Endothelial cell of umbilical vein (primary cell): ENCODE data around the gene NRGN. TPM values are rescaled to one million over a fixed set of nuclear protein-coding genes. Genes with fewer than 3 reads are reported as not detected.

Experiments
- BruUV-seq: library from RNA; stranded (reverse); fragments of 400-500 nt; replicated peaks from 2 replicates; lab custom pipeline; 2021; lab: Mats Ljungman, UMichigan
- CTCF ChIA-PET: fragments of 300-600, 350-600 bp; sonication (Branson Sonifier 250); formaldehyde crosslinking; loops from one replicate; lab custom pipeline; 2021; ENCODE audit warnings: antibody characterized with exemption, inconsistent platforms; lab: Charles Lee
- POLR2A ChIA-PET: fragments of 300-600, 350-600 bp; sonication (Branson Sonifier 250); formaldehyde crosslinking; loops from one replicate; lab custom pipeline; 2021; ENCODE audit warnings: antibody characterized with exemption, inconsistent platforms; lab: Charles Lee
- DNase-seq: peaks from one replicate; pipeline ENCODE4 v3.0.0-alpha.2; 2011; ENCODE audit warnings: low read depth, low spot score
- FAIRE-seq: peaks from 2 replicates; lab custom pipeline; 2011; peaks lifted over from hg19 to GRCh38; lab: Jason Lieb, UNC
- H2AFZ ChIP-seq: 2 replicates; pipeline ENCODE4 v1.6.0; 2012; ENCODE audit warnings: low read depth, low read length, control low read depth, inconsistent platforms
- H3K27ac ChIP-seq: 2 replicates; pipeline ENCODE4 v1.5.1; 2011; ENCODE audit warnings: low read depth, mild to moderate bottlenecking, control low read depth, low read length, moderate library complexity; ENCODE audit not compliant: insufficient read depth
- H3K27me3 ChIP-seq, 2 experiments: 2 replicates each; pipeline versions ENCODE4 v1.6.0 to v1.6.1; 2011; ENCODE audit warnings: low read length in 2 of 2, mixed read lengths in 1 of 2; ENCODE audit not compliant: control insufficient read depth in 2 of 2, insufficient read depth in 2 of 2
- H3K36me3 ChIP-seq, 2 experiments: 2 replicates in 1 of 2; 3 replicates in 1 of 2; pipeline ENCODE4 v1.5.1; 2011; ENCODE audit warnings: low read length in 2 of 2, mild to moderate bottlenecking in 1 of 2, moderate library complexity in 1 of 2; ENCODE audit not compliant: control insufficient read depth in 2 of 2, insufficient read depth in 2 of 2; ENCODE audit errors: extremely low read depth in 1 of 2
- H3K4me1 ChIP-seq: 3 replicates; pipeline ENCODE4 v1.5.1; 2011; ENCODE audit warnings: mild to moderate bottlenecking, low read length; ENCODE audit not compliant: control insufficient read depth, insufficient read depth; ENCODE audit errors: extremely low read depth
- H3K4me2 ChIP-seq: 2 replicates; pipeline ENCODE4 v1.6.1; 2011; ENCODE audit warnings: low read length, control low read depth, mixed read lengths; ENCODE audit not compliant: insufficient read depth
- H3K4me3 ChIP-seq, 3 experiments: fragments of 200-600 bp in 1 of 3; sonication (generic), shearing (Covaris generic) in 1 of 3; replicated peaks in 1 of 3; 2 replicates each; pipeline ENCODE4 v1.5.1; 2011 to 2016; ENCODE audit warnings: control low read depth in 3 of 3, low read length in 3 of 3, mild to moderate bottlenecking in 2 of 3, inconsistent platforms in 1 of 3, low read depth in 1 of 3, moderate library complexity in 1 of 3; ENCODE audit not compliant: insufficient read depth in 1 of 3
- H3K79me2 ChIP-seq: 2 replicates; pipeline ENCODE4 v1.6.0; 2012; ENCODE audit warnings: low read length, inconsistent platforms; ENCODE audit not compliant: control insufficient read depth, insufficient read depth
- H3K9ac ChIP-seq: replicated peaks from 2 replicates; pipeline ENCODE3; 2011; ENCODE audit warnings: low read length, control low read depth; ENCODE audit not compliant: insufficient read depth; ENCODE audit errors: extremely low read depth
- H3K9me1 ChIP-seq: replicated peaks from 3 replicates; pipeline ENCODE4 v1.6.0; 2011; ENCODE audit warnings: mild to moderate bottlenecking, low read length; ENCODE audit not compliant: control insufficient read depth, insufficient read depth; ENCODE audit errors: extremely low read depth
- H3K9me3 ChIP-seq: replicated peaks from 2 replicates; pipeline ENCODE4 v1.5.1; 2012; ENCODE audit warnings: low read length, inconsistent platforms; ENCODE audit not compliant: control insufficient read depth, insufficient read depth
- H4K20me1 ChIP-seq: replicated peaks from 2 replicates; pipeline ENCODE3; 2011; ENCODE audit warnings: mild to moderate bottlenecking, low read length; ENCODE audit not compliant: control insufficient read depth, insufficient read depth; ENCODE audit errors: extremely low read depth
- CTCF ChIP-seq, 2 donors: IDR thresholded peaks; 1 replicate in 1 of 2; 2 replicates in 1 of 2; pipeline ENCODE4 v1.5.1; 2011; ENCODE audit warnings: low read length in 2 of 2, mild to moderate bottlenecking in 2 of 2, moderate library complexity in 2 of 2, control low read depth in 1 of 2, inconsistent platforms in 1 of 2, low read depth in 1 of 2; ENCODE audit not compliant: insufficient read depth in 1 of 2; ENCODE audit errors: extremely low read depth in 1 of 2
- JUN ChIP-seq: IDR thresholded peaks from 2 replicates; pipeline ENCODE4 v1.6.1; 2011; ENCODE audit warnings: borderline replicate concordance, low read depth; ENCODE audit not compliant: insufficient read length, insufficient read depth
- MYC ChIP-seq: IDR thresholded peaks from one replicate; pipeline ENCODE4 v1.6.1; 2011; ENCODE audit warnings: mild to moderate bottlenecking, low read depth, low read length
- POLR2A ChIP-seq: IDR thresholded peaks from 2 replicates; pipeline ENCODE4 v1.6.1; 2012; ENCODE audit warnings: low read depth, mild to moderate bottlenecking, control low read depth, low read length
- POLR2AphosphoS5 ChIP-seq: IDR thresholded peaks from 2 replicates; pipeline ENCODE4 v1.6.1; 2012; ENCODE audit warnings: low read depth, mild to moderate bottlenecking, control low read depth, low read length, moderate library complexity; ENCODE audit not compliant: insufficient read depth
- dilution Hi-C: fragments of 300-500 bp; cut with MboI; formaldehyde crosslinking; loops from one replicate; pipeline ENCODE4 v1.15.0; 2019; ENCODE audit warnings: low sequenced_read_pairs; ENCODE audit not compliant: extremely low pct_ligation_motif_present
- intact Hi-C: fragments of 100-400 bp; cut with micrococcal nuclease; formaldehyde crosslinking; loops from one replicate; pipeline ENCODE4 v1.10.0; 2022
- polyA plus RNA-seq, 4 experiments: library from polyadenylated mRNA; depleted of rRNA in 3 of 4; stranded (reverse) in 3 of 4; unstranded in 1 of 4; fragments of >200 nt; gene quantifications; 2 replicates each; pipeline versions ENCODE4 v1.2.1 to v1.2.3, GENCODE V29; 2011 to 2012; ENCODE audit warnings: missing spikeins in 1 of 4
- total RNA-seq: library from RNA; stranded (reverse); gene quantifications from 2 replicates; pipeline ENCODE4 v1.2.3, GENCODE V29; 2021

NRGN gene
- total and polyA plus RNA-seq, 2 donors (not counting 3 experiments of a cell fraction or from before 2014, with no cell fraction given) = 29.1 to 33.5 TPM

- peak overlapping the region; percentile 97 for H3K27ac ChIP-seq
- POLR2A ChIA-PET = interaction anchor here (1.3 to 5.9 kb wide), 2 partner anchors 11 to 86 kb away, joined by 3 to 67 read pairs; no protein-coding TSS in a partner anchor
- intact Hi-C loops = loop anchor here (1.0 kb wide), 9 partner anchors 10 to 140 kb away; partner anchors contain the start of genes SIAE and SPA17
Measured at GRCh38 chr11:124758355-124759265, 18.9 kb downstream of the NRGN start.

More at GRCh38 chr11:124758355-124759265, 18.9 kb downstream of the NRGN start:
- no TSS peak for BruUV-seq
- DNase-seq = peak; percentile 81
- dilution Hi-C loops = no loop called here
- Histone ChIP-seq H3K9ac (peak overlapping the region; percentile 93), H3K36me3 (peaks cover 16 to 27% of the 10 kb centered on the region in 2 experiments), H3K4me1 (peaks cover 65% of the 10 kb centered on the region), H4K20me1 (no peaks in the 10 kb centered on the region), H3K4me3 (peak overlapping the region; percentile 23 to 65 (median 36)), H2AFZ (no peak overlapping the region), H3K9me3 (no peaks in the 10 kb centered on the region), H3K9me1 (no peaks in the 10 kb centered on the region), H3K27me3 (no peaks in the 10 kb centered on the region), H3K79me2 (peaks cover 68% of the 10 kb centered on the region), H3K4me2 (peak overlapping the region; percentile 79)
- peak; percentile 73 to 91 for TF ChIP-seq CTCF (IDR thresholded peaks at IDR 0.05; ENCODE audit: extremely low read depth in 1 of 2, insufficient read depth in 1 of 2, low read depth in 1 of 2, low read length in 2 of 2)
- TF ChIP-seq POLR2A = peak; percentile 42
- TF ChIP-seq POLR2AphosphoS5 = no peak
- TF ChIP-seq MYC = no peak
- TF ChIP-seq JUN = no peak
- peak; percentile 89 for FAIRE-seq
- CTCF ChIA-PET = interaction anchor here (0.8 to 13.1 kb wide), 20 partner anchors 11 to 118 kb away, joined by 3 to 301 read pairs (median 8); partner anchors contain the start of genes NRGN, SIAE, SPA17 and VSIG2
